GM12878 (cell line): ENCODE results near the gene GNPDA2. TPM values are rescaled to one million over a fixed set of nuclear protein-coding genes. Genes with fewer than 3 reads are reported as not detected.

ENCODE experiments used
- ATAC-seq: fragments of 200-7000 bp; cut with Tn5 transposase; 3 replicates; pipeline ENCODE4 v1.9.1; 2020; ENCODE audit warnings: mild to moderate bottlenecking, moderate library complexity
- BruUV-seq: library from RNA; stranded (reverse); fragments of 400-500 nt; replicated peaks from 2 replicates; lab custom pipeline; 2021; lab: Mats Ljungman, UMichigan
- CTCF ChIA-PET: fragments of 300-600 bp; sonication (Branson Sonifier 250); formaldehyde crosslinking; extraction: SDS; loops from one replicate; lab custom pipeline; 2021; ENCODE audit warnings: inconsistent platforms; lab: Yijun Ruan, JAX
- POLR2A ChIA-PET: fragments of 350-600 bp; formaldehyde crosslinking; extraction: SDS; loops from one replicate; lab custom pipeline; 2021; ENCODE audit warnings: inconsistent platforms; lab: Charles Lee
- RAD21 ChIA-PET: fragments of 300-600 bp; sonication (Branson Sonifier 250); formaldehyde crosslinking; loops from one replicate; lab custom pipeline; 2023; ENCODE audit warnings: antibody characterized with exemption; ENCODE audit not compliant: unreplicated experiment; lab: Charles Lee
- SMC1A ChIA-PET: fragments of 300-600 bp; sonication (Branson Sonifier 250); formaldehyde crosslinking; loops from one replicate; lab custom pipeline; 2023; ENCODE audit not compliant: unreplicated experiment, uncharacterized antibody; lab: Charles Lee
- DNase-seq: peaks from one replicate; pipeline ENCODE4 v3.0.0-alpha.2; 2011; ENCODE audit warnings: low read depth, low spot score
- FAIRE-seq: peaks from 3 replicates; lab custom pipeline; 2011; peaks lifted over from hg19 to GRCh38; lab: Jason Lieb, UNC
- H2AFZ ChIP-seq: 2 replicates; pipeline ENCODE4 v1.6.0; 2011; ENCODE audit warnings: low read depth, low read length, control low read depth; ENCODE audit not compliant: control insufficient read depth
- H3K27ac ChIP-seq: 2 replicates; pipeline ENCODE4 v1.5.1; 2011; ENCODE audit warnings: control low read depth; ENCODE audit not compliant: control insufficient read depth, insufficient read depth
- H3K27me3 ChIP-seq, 2 experiments: replicated peaks in 1 of 2; 2 replicates each; pipeline versions ENCODE4 v1.6.0 to v1.6.1; 2011; ENCODE audit warnings: low read length in 1 of 2; ENCODE audit not compliant: control insufficient read depth in 2 of 2, insufficient read depth in 2 of 2
- H3K36me3 ChIP-seq, 2 experiments: 2 replicates each; pipeline ENCODE4 v1.5.1; 2011; ENCODE audit warnings: low read length in 1 of 2; ENCODE audit not compliant: control insufficient read depth in 2 of 2, insufficient read depth in 2 of 2
- H3K4me1 ChIP-seq: 2 replicates; pipeline ENCODE4 v1.6.1; 2011; ENCODE audit warnings: mild to moderate bottlenecking, low read length, moderate library complexity, mixed read lengths; ENCODE audit not compliant: control insufficient read depth, insufficient read depth
- H3K4me2 ChIP-seq: 2 replicates; pipeline ENCODE4 v1.6.0; 2011; ENCODE audit warnings: control low read depth; ENCODE audit not compliant: control insufficient read depth, insufficient read depth
- H3K4me3 ChIP-seq: fragments of 200-600 bp; sonication (generic); 2 replicates; pipeline ENCODE4 v1.5.1; 2016
- H3K79me2 ChIP-seq: 2 replicates; pipeline ENCODE4 v1.6.0; 2011; ENCODE audit warnings: low read length; ENCODE audit not compliant: control insufficient read depth, insufficient read depth
- H3K9ac ChIP-seq: 2 replicates; pipeline ENCODE4 v1.8.0; 2011; ENCODE audit warnings: low read length, control low read depth, mixed read lengths; ENCODE audit not compliant: control insufficient read depth, insufficient read depth
- H3K9me3 ChIP-seq: replicated peaks from 3 replicates; pipeline ENCODE4 v1.5.1; 2011; ENCODE audit warnings: mild to moderate bottlenecking, low read length; ENCODE audit not compliant: control insufficient read depth, insufficient read depth
- H4K20me1 ChIP-seq: 2 replicates; pipeline ENCODE4 v1.6.0; 2011; ENCODE audit not compliant: control insufficient read depth, insufficient read depth
- CREB1 ChIP-seq: IDR thresholded peaks from 2 replicates; pipeline ENCODE4 v1.6.1; 2012; ENCODE audit warnings: low read depth, mild to moderate bottlenecking, inconsistent platforms
- E2F4 ChIP-seq: IDR thresholded peaks from 2 replicates; pipeline ENCODE4 v1.6.1; 2012; ENCODE audit warnings: low read depth, low read length, improper control_type of control experiment
- FOXM1 ChIP-seq: IDR thresholded peaks from 2 replicates; pipeline ENCODE4 v1.6.1; 2012; ENCODE audit warnings: low read depth, mild to moderate bottlenecking, inconsistent platforms, low read length, moderate library complexity
- NR2F1 ChIP-seq: fragments of 450-650 bp; conservative IDR thresholded peaks from 2 replicates; pipeline ENCODE4 v1.6.1; 2017; ENCODE audit warnings: mild to moderate bottlenecking
- WGBS: methylation state at CpG from one replicate; pipeline ENCODE4 v1.1.6; 2016; ENCODE audit warnings: low lambda C conversion rate; ENCODE audit not compliant: insufficient replicate concordance, insufficient coverage; ENCODE audit errors: missing lambda C conversion rate; 5-methylcytosine and 5-hydroxymethylcytosine counted together
- in situ Hi-C: fragments of 300-500 bp; cut with MboI; formaldehyde crosslinking; loops from 9 replicates; pipeline ENCODE4 v1.14.3; 2018; ENCODE audit warnings: mixed read lengths
- intact Hi-C: fragments of 100-400 bp; cut with micrococcal nuclease; formaldehyde crosslinking; loops from one replicate; pipeline ENCODE4 v1.14.2; 2022; ENCODE audit not compliant: unreplicated experiment
- polyA plus RNA-seq, 11 experiments: library from polyadenylated mRNA; depleted of rRNA in 4 of 11; unstranded in 6 of 11; stranded (reverse) in 5 of 11; fragments of >200 nt; fragmentation: Nextera tagmentation in 4 of 11; fragmentation: Illumina TruSeq in 1 of 11; extraction: Ambion mirVana in 4 of 11; extraction: Trizol in 1 of 11; gene quantifications; 1 replicate in 1 of 11; 2 replicates in 10 of 11; pipeline versions ENCODE4 v1.2.1 to v1.2.3, GENCODE V29; 2011 to 2016; ENCODE audit warnings: inconsistent platforms in 2 of 11, missing spikeins in 2 of 11, low read depth in 1 of 11
- total RNA-seq, 4 experiments: library from RNA; depleted of rRNA in 3 of 4; stranded (reverse); fragments of >200 nt in 3 of 4; fragmentation: Illumina TruSeq in 1 of 4; extraction: Trizol in 1 of 4; gene quantifications; 2 replicates each; pipeline versions ENCODE4 v1.2.1 to v1.2.3, GENCODE V29; 2013 to 2021
- TF ChIP-seq, protein P1 (sequence below): IDR thresholded peaks from 2 replicates; pipeline ENCODE4 v1.6.1; 2011; ENCODE audit warnings: mild to moderate bottlenecking, low read depth, low read length, moderate library complexity; ENCODE audit not compliant: insufficient replicate concordance

Gene GNPDA2
- total and polyA plus RNA-seq, 10 of the 15 experiments (the other 5 are each of a cell fraction or from before 2014, with no cell fraction given) = 16.7 to 45.8 (median 23.8) TPM

DNA sequence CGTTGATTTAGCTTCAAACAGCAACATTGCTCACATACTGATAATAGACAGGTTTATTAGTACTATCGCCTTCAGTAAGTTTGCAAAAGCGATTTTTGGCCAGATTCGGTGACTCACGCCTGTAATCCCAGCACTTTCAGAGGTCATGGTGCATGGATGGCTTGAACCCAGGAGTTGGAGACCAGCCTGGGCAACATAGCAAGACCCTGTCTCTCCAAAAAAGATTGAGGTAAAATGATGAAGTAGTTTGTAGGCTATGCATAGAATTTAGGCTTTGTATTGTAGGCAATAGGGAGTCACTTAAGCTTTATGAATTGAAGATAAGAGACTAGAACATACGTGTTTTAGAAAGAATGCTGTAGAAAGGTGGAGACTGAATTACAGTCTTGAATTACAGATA, 1.1 kb upstream of the GNPDA2 start:
- BruUV-seq = no TSS peak
- POLR2A ChIA-PET = interaction anchor here (1.4 kb wide), 1 partner anchor 49 kb away, joined by 4 read pairs; the partner anchor contains the start of gene GUF1
- H2AFZ ChIP-seq = peak overlapping the region; percentile 100; the same call in 1 of the 2 replicates
- RAD21 ChIA-PET = no interaction called here
- ATAC-seq = no peak
- TF ChIP-seq FOXM1 = no peak
- TF ChIP-seq, protein P1, sequence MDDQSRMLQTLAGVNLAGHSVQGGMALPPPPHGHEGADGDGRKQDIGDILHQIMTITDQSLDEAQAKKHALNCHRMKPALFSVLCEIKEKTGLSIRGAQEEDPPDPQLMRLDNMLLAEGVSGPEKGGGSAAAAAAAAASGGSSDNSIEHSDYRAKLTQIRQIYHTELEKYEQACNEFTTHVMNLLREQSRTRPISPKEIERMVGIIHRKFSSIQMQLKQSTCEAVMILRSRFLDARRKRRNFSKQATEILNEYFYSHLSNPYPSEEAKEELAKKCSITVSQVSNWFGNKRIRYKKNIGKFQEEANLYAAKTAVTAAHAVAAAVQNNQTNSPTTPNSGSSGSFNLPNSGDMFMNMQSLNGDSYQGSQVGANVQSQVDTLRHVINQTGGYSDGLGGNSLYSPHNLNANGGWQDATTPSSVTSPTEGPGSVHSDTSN = no peak
- no peak for TF ChIP-seq E2F4
- no peak for TF ChIP-seq NR2F1
- no peak for TF ChIP-seq CREB1
- no peaks in the 10 kb centered on the region for H3K36me3 ChIP-seq
- H3K9ac ChIP-seq = no peak overlapping the region
- WGBS = 70% methylated on average over 6 of the region's 6 CpGs
- DNase-seq = no peak
- no peak overlapping the region for H3K27ac ChIP-seq
- SMC1A ChIA-PET = interaction anchor here (0.8 kb wide), 2 partner anchors 11 to 50 kb away, joined by 3 read pairs; partner anchors contain the start of gene GUF1
- no peak for FAIRE-seq
- no peaks in the 10 kb centered on the region; the same call in 1 of the 2 replicates for H3K4me1 ChIP-seq
- in situ Hi-C loops (no loop called here), intact Hi-C loops (loop anchor here (2.0 kb wide), 1 partner anchor 49 kb away; the partner anchor contains the start of gene GUF1)
- no peaks in the 10 kb centered on the region for H3K9me3 ChIP-seq
- CTCF ChIA-PET = interaction anchor here (1.1 kb wide), 1 partner anchor 49 kb away, joined by 3 read pairs; the partner anchor contains the start of gene GUF1
- H3K27me3 ChIP-seq = no peaks in the 10 kb centered on the region
- peaks cover 33% of the 10 kb centered on the region for H3K79me2 ChIP-seq
- no peak overlapping the region for H3K4me3 ChIP-seq
- H4K20me1 ChIP-seq = no peaks in the 10 kb centered on the region
- no peak overlapping the region for H3K4me2 ChIP-seq
